ENCODE measurements around the gene NAA11.

DNA sequence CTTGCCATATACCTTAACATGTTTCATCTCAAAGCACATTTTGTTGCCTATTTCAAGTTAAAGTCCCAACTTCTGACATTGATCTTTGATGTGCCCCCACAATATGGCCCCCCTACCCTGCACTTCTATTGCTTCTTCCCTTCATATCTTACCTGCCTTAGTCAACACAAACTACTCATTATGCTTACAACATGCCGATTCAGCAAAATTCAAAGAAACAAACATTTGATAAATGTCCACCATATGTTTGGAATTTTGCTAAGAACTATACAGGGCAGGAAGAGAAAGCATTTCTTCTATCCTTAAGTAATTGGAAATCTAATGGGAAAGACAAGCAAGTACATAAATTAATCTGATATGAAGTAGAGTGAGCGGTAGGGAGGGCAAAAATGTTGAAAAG lies 25.6 kb downstream of the NAA11 start:
- TF ChIP-seq, protein P1, sequence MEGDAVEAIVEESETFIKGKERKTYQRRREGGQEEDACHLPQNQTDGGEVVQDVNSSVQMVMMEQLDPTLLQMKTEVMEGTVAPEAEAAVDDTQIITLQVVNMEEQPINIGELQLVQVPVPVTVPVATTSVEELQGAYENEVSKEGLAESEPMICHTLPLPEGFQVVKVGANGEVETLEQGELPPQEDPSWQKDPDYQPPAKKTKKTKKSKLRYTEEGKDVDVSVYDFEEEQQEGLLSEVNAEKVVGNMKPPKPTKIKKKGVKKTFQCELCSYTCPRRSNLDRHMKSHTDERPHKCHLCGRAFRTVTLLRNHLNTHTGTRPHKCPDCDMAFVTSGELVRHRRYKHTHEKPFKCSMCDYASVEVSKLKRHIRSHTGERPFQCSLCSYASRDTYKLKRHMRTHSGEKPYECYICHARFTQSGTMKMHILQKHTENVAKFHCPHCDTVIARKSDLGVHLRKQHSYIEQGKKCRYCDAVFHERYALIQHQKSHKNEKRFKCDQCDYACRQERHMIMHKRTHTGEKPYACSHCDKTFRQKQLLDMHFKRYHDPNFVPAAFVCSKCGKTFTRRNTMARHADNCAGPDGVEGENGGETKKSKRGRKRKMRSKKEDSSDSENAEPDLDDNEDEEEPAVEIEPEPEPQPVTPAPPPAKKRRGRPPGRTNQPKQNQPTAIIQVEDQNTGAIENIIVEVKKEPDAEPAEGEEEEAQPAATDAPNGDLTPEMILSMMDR (conservative IDR thresholded peaks at IDR 0.05; ENCODE audit: low read length): no peak
- no peak for TF ChIP-seq EZH2phosphoT487 (IDR thresholded peaks at IDR 0.05; ENCODE audit: borderline replicate concordance, low read depth, low read length)
